Measurements from ENCODE around the gene BBX.

The BBX gene

DNA sequence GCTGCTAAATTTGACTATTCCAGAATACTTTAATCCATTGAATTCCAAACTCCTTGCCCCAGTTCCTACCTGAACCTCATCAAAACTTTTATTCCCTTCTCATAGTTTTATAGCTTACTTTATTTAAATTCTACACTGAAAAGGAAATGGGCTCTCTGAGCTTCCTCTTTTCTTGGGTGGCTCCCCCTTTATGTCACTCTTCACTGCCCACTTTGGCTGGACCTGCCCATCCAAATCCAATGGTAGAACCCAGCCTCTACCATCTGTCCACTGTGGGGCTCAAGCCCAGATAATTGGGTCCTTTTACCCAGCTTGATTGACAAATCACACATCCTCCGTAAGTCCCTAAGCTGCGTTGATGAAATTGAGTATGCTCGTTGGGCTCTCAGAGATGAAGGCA lies 216.5 kb downstream of the BBX start:
- no peak overlapping the region for H3K27ac ChIP-seq
- DNase-seq (ENCODE audit: low spot score) = no peak
- CTCF ChIA-PET = interaction anchor here (0.5 to 1.2 kb wide), 6 partner anchors 48 to 501 kb away, joined by 3 to 6 read pairs (median 3); no protein-coding TSS in a partner anchor
- POLR2A ChIA-PET (ENCODE audit: low non-redundant PET) = no interaction called here
- TF ChIP-seq, protein P1, sequence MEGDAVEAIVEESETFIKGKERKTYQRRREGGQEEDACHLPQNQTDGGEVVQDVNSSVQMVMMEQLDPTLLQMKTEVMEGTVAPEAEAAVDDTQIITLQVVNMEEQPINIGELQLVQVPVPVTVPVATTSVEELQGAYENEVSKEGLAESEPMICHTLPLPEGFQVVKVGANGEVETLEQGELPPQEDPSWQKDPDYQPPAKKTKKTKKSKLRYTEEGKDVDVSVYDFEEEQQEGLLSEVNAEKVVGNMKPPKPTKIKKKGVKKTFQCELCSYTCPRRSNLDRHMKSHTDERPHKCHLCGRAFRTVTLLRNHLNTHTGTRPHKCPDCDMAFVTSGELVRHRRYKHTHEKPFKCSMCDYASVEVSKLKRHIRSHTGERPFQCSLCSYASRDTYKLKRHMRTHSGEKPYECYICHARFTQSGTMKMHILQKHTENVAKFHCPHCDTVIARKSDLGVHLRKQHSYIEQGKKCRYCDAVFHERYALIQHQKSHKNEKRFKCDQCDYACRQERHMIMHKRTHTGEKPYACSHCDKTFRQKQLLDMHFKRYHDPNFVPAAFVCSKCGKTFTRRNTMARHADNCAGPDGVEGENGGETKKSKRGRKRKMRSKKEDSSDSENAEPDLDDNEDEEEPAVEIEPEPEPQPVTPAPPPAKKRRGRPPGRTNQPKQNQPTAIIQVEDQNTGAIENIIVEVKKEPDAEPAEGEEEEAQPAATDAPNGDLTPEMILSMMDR (conservative IDR thresholded peaks at IDR 0.05; ENCODE audit: low read depth) = no peak

DNA sequence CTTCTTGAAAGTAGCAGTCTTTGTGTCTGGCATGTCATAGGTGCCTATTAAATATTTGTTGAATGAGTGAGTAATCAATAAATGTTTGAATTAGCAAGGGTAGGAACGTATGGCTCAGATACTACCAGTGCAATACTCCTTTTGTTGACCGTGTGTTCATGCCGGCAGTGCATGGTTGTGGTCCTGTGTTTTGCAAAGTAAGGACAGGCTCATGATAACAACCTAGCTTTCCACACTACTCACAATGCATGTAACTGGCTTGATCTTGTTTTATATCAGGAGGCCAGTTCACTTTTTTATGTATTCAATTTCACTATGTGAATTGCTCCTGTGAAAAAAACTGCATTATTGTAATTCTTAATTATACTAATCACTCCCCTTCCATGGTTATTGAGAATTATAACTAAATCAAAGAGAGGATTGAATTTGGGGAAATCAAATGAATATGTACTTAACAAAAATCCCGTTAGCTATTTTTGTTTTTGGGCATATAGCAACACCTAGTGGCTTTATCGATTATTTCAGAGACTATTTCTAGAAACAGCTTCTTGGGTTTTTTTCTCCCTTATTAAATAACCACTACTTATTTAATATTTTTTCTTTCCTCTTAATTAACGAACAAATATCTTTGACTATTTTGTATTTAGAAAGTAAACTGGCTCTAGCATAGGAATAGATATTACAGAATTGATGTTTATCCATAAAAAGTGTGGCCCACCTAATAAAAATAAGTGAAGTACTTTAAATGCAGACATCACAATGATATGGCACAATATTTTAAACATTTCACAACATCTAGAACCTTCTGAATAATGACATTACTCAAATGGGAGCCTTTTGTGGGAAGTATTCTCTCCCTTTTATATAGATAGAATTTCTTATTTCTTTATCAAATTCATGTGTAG lies 218.5 kb downstream of the BBX start:
- POLR2A ChIA-PET (ENCODE audit: low non-redundant PET) = no interaction called here
- TF ChIP-seq, protein P1 (conservative IDR thresholded peaks at IDR 0.05; ENCODE audit: low read depth) = peak; percentile 69
- CTCF ChIA-PET = interaction anchor here (0.5 to 1.5 kb wide), 12 partner anchors 8 to 537 kb away, joined by 3 to 13 read pairs (median 4); no protein-coding TSS in a partner anchor

DNA sequence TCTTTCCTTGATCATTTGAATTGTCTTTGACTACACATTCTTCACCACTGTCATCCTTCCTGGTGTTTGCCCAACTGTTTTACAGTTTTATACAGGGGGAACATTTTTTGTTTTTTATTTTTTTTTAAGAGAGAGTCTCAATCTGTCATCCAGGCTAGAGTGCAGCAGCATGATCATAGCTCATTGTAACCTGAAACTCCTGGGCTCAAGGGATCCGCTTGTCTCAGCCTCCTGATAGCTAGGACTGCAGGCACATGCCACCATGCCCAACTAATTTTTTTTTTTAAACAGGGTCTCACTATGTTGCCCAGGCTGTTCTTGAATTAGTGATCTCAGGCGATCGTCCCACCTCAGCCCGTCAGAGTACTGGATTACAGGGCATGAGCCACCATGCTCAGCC lies 222.6 kb downstream of the BBX start:
- CTCF ChIA-PET = interaction anchor here (0.7 kb wide), 1 partner anchor 40 kb away, joined by 4 read pairs; no protein-coding TSS in a partner anchor
- H3K27ac ChIP-seq = no peak overlapping the region
- DNase-seq (ENCODE audit: low spot score) = no peak
- TF ChIP-seq, protein P1 (conservative IDR thresholded peaks at IDR 0.05; ENCODE audit: low read depth) = no peak
- POLR2A ChIA-PET (ENCODE audit: low non-redundant PET) = no interaction called here

More for the DNA sequence above, 218.5 kb downstream of the BBX start:
- peak; percentile 14 for DNase-seq (ENCODE audit: low spot score)
- H3K27ac ChIP-seq = no peak overlapping the region

DNA sequence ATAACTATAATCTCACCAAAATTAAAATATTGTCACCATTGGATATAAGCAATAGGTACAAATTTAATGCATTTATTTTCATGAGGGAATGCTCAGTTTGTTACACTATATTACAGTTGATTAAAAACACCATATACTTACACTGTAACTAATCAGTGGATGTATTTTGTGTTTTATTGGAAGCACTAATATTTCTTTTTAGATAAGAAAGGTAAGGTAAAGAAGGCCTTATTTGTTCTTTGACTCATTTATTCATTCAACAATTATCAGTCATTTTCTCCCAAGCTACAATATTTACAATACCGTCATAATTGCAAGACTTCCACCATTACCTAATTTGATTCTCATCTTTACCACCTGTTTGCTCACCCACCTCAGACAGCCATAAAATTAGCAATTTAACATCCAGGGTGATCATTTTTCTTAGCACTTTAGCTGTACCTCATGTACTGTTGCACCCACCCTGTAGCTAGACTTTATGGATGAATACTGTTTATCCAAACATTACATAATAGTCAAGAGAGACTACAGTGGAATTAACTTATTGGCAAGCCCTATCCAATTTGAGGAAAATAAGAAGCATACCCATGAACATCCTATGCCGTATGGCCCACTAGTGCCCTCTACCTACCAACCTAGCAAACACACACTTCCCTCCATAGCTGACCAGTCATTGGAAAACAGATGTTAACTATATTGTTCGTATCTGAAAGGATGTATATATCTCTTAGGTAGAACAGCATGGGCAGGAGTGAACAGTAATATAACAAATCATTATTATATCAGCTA lies 229.6 kb downstream of the BBX start:
- DNase-seq (ENCODE audit: low spot score) = peak; percentile 4
- ChIA-PET POLR2A (ENCODE audit: low non-redundant PET) (no interaction called here), CTCF (interaction anchor here (0.6 to 1.0 kb wide), 6 partner anchors 9 to 1164 kb away, joined by 3 read pairs; no protein-coding TSS in a partner anchor)
- H3K27ac ChIP-seq = no peak overlapping the region
- TF ChIP-seq, protein P1 (conservative IDR thresholded peaks at IDR 0.05; ENCODE audit: low read depth) = 0 out of 2 replicates have a peak, but pooled peaks have one; percentile 15

DNA sequence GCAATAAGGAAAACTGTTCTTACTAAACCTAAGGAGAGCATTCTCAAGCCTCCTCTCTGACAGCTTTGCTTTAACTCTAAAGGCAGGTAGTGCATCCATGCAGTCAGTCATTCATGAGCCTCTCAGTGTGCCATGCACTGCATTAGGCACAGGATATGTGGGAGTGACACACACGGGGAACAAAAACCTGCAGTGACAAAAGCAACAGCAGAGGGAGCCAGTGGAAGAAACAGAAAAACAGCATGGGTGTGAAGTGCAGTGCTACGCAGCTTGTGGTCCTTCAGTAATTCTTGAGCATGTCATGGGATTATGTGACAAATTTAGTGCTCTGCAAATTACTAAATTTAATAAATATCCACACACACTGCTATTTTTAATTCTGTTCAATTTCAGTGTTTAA lies 230.7 kb downstream of the BBX start:
- CTCF ChIA-PET = interaction anchor here (0.7 kb wide), 1 partner anchor 75 kb away, joined by 3 read pairs; no protein-coding TSS in a partner anchor
- POLR2A ChIA-PET (ENCODE audit: low non-redundant PET) = no interaction called here
- peak; percentile 8 for DNase-seq (ENCODE audit: low spot score)
- TF ChIP-seq, protein P1 (conservative IDR thresholded peaks at IDR 0.05; ENCODE audit: low read depth) = peak; percentile 36
- H3K27ac ChIP-seq = no peak overlapping the region

DNA sequence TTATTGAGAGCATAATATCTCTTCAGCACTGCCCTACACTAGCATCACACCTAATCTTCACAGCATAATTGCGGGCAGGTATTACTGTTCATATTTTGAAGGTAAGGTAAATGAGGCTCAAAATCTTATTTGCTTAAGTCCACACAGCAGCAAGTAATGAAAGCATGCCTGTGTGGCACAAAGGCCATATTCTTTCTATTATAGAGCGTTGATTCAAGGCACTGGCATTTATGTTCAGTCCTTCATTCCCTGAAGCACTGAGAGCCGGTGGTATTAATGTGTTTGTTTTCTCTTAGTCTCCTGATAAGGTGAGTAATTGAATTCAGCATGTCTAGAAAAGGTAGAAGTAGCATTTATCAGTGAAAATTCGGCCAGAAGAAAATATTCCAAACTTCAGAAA lies 231.2 kb downstream of the BBX start:
- TF ChIP-seq, protein P1 (conservative IDR thresholded peaks at IDR 0.05; ENCODE audit: low read depth) = no peak
- DNase-seq (ENCODE audit: low spot score) = no peak
- CTCF ChIA-PET = no interaction called here
- no peak overlapping the region for H3K27ac ChIP-seq
- POLR2A ChIA-PET (ENCODE audit: low non-redundant PET) = no interaction called here

Data from RWPE1 (cell line).